Measurements from ENCODE around the gene ZBTB47.

DNA sequence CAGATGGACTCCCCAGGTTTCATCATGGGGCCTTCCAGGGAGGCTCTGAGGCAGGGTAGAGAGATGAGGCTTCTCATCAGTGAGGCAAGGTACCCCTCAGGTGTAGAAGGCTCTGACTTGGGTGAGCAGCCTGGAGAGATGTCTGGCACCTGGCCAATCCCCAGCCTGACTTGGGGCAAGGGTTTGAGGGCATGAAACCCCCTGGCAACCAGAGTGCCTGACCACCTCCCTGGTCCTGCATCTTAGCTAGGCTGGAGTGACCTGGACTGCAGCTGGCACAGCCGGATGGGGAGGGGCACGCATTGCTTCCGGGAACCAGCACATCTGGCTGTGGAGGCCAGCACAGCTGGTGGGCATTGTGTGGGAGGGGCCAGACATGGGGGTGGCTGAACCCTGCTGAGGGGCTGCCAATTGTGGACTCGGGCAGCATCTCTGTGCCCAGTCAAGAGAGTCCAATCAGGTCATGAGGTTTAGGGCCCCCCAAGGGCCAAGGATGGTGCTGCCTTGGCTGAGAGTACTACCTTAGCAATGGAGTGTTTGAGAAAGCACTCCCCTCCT, 1.9 kb downstream of the ZBTB47 start:
- no peak for TF ChIP-seq POLR2AphosphoS5 (IDR thresholded peaks at IDR 0.05; ENCODE audit: low read depth, low read length)
- no peak for TF ChIP-seq SIN3A (IDR thresholded peaks at IDR 0.05; ENCODE audit: borderline replicate concordance, insufficient read depth, low read length)
- no peak for TF ChIP-seq REST (IDR thresholded peaks at IDR 0.05; ENCODE audit: insufficient read depth in 1 of 2, low read depth in 2 of 2, low read length in 2 of 2)
- no peak for TF ChIP-seq FOXP2 (optimal IDR thresholded peaks at IDR 0.05; ENCODE audit: borderline replicate concordance, extremely low read depth, extremely low read length, insufficient read depth)

All from PFSK-1 (cell line).